Inflammatory macrophage (primary cell): ENCODE results near the gene KRT34.
"Not testable (repeated sequence)": the region's sequence is repeated elsewhere in the genome, so short reads cannot be mapped to it uniquely, and the experiment has no call there.

Experiments
- DNase-seq, 2 donors: peaks; one replicate each; pipeline ENCODE4 v3.0.0-alpha.2; 2020 to 2022
- total RNA-seq, 18 experiments: gene quantifications; one replicate each; lab custom pipeline; 2026; ENCODE audit warnings: mixed read lengths in 6 of 18, inconsistent platforms in 2 of 18; lab: John Stamatoyannopoulos, UW

Gene KRT34
- total RNA-seq, result 0 to 0.06 (median 0) reads per million in 18 experiments

DNA sequence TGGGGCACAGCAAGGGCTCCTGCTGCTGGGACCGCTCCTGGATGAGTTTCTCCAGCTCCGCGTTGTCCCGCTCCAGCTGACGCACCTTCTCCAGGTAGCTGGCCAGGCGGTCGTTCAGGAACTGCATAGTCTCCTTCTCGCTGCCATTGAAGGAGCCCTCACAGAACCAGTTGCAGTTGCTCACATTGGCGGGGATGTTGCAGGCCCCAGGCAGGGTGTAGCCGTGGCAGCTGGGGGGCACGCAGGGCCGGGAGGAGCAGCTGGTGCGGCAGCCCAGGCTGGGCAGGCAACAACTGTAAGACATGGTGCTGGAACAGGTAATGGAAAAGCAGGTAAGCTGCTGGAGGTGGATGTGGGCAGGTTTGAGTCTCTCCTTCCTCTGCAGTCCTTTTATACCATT, at the start of gene KRT34:
Gene KRT34 (minus strand): TSS at position 364 of the 400 bp plus-strand sequence. CDS start 60 bp downstream, at position 304.
- not testable (repeated sequence) for DNase-seq

DNA sequence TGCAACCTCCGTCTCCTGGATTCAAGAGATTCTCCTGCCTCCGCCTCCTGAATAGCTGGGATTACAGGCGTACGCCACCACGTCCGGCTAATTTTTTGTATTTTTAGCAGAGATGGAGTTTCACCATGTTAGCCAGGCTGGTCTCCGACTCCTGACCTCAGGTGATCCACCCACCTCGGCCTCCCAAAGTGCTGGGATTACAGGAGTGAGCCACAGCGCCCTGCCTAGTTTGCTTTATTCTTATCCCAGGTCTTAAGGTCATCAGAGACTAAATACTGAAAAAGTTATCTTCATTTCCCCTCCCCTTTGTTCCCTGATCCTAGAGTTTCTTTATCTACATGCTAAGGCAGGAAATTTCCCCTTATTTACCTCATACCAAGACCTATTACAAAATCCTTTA, 48.3 kb upstream of the KRT34 start:
- DNase-seq, result not testable (repeated sequence)

DNA sequence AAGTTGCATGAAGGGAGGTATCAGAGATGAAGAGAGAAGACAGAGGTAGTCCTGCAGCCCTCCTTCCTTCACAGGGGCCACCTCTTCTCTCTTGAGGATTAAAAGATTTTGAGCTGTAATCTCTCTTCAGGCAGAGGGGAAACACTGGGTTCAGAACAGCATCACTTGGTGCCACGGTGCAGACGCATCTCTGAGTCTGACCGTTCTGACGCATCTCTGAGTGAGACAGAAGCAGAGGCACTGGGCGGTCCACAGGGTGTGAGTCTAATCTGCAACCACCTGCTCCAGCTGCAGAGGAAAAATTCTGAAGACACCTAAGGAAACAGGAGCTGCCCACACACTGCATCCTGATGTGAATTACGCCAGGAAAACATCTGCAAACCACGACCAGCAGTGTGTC, 47.6 kb upstream of the KRT34 start:
- DNase-seq, result no peak

DNA sequence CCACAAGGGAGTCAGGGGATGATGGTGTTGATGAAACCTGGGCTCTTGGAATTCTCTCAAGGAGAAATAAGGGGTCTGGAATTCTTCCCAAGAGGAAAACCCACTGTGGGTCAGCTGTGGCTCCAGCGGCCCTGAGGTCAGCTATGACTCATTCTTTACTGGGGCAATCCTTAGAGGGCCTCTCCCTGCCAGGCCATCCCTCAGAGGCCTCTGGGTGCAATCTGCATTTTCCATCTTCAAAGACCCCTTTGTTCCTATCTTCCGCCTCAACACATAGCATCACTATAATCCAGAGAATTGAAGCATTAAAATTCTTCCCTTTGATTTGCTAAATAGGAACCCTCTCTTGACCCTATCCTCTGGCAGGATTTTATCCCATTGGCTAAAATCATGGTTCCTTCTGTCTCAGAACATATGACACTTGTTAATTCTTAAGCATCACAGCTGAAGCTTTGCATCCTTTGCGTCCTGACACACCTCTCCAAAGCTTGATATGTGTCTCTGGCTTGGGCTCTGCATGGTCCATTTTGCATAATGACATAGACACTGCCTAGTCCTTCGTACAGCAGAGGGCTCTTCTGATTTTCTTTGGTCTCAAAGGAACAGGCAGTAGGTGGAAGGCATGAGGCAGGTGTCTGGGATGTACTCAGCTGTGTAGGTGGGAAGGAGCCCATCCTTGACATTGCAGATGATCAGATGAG, 46.6 kb upstream of the KRT34 start:
- DNase-seq, result no peak

DNA sequence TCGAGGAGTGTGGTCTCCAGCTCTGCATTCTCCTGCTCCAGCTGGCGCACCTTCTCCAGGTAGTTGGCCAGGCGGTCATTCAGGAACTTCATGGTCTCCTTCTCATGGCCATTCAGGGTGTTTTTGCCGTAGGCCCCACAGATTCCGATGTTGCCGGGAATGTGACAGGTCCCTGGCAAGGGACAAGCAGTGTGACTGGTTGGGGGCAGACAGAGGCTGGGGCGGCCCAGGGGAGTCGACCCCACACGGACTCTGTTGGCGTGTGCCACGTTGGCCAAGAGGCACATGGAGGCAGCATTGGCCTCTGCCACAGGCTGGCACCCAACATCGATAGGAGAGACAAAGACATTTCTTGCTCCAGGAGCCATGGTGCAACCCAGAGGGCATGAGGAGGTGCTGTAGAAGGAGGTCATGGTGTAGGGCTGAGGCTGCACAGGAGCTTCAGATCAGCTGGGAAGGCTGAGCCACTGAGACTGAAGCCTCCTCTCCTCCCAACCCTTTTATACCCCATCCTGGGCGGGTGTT, 42.1 kb upstream of the KRT34 start, which contains the start of gene KRT37:
Gene KRT37 (minus strand): TSS at position 475 of the 525 bp plus-strand sequence. CDS start 62 bp downstream, at position 413.
- DNase-seq, result no peak

DNA sequence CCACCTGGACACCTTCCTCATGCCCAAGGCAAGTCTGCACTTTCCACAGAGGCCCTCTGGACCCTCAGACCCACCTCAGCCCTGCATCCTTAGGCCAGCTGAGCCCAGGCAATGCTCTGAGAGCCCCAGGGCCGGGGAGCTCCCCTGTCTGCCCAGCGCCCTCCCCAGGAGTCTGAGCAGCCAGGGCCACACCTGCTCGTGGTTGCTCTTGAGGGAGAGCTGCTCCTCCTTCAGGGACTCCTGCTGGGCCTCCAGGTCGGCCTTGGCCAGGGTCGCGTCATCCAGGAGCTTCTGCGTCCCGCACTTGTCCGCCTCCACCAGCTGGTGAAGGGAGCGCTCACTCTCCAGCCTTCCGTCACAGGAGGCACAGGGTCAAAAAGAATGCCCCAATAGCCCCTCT, 40.5 kb upstream of the KRT34 start:
- DNase-seq, result not testable (repeated sequence)

DNA sequence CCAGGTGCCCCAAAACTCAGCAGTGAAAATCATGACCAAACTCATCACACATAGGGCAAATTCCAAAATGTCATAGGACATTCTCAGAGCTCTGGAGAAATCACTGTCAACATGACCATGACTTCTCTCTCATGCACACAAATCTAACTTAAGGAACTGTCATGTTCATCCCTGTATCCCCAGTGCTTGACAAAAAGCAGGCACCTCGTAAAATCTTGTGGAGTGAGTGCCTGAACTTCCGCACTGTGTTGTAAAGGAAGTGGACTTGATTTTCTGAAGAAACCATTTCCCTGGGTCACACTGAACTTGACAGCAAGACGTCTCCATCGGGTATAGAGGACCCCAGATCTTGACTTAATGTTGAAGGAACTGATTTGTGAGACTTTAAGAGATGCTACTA, 39.5 kb upstream of the KRT34 start:
- no peak for DNase-seq

DNA sequence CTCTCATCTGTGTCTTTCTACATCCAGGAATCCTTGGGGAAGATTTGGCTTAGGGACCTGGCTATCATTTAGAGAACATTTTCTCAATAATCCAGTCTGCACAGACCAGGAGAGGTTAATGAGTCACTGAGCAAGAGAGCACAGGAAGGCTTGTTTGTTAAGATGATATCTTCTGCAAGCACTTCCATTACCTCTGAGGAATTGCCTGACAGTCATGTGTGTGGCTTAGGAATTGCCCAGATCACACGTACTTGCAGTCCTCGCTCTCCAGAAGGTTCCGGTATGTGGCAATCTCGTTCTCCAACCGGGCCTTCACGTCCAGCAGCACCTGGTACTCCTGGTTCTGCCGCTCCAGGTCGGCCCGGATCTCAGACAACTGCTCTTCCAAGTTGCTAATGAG, 39.0 kb upstream of the KRT34 start:
- no peak for DNase-seq

DNA sequence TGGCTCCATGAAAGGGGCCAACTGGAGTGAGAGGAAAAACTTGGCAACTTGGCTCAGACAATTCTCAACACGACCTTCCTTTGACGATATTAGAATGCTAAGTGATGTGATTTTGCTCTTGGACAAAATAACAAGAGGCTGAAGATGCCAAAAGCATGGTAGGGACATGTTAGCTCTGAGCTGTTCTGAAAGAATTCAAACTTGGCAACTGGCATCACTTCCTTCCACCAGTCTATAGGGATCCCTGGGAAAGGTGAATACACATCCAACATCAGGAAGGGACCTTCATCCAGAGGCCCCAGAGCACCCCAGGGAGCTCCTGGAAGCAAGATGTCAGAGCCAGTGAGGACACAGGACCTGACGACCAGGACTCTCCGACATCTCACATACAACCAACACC, 38.0 kb upstream of the KRT34 start:
- no peak for DNase-seq

DNA sequence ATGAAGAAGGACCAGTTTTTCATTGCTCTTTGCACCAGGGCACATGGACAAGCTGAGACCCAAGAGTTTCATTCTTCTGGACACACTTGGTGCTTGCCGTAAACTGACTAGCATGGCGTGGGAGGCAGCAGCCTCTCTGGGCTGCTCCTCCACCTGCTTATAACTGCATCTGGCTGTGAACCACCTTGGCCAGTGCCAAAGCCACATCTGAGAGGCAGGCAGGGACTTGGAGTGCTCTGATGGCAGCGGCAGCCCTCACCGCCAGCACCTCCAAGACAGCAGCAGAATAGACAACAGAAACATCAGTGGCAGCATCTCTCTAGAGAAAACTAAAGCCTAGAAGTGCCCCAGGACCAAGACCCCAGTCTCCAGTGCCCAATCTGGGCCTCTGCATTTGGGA, 37.6 kb upstream of the KRT34 start:
- DNase-seq, result no peak

DNA sequence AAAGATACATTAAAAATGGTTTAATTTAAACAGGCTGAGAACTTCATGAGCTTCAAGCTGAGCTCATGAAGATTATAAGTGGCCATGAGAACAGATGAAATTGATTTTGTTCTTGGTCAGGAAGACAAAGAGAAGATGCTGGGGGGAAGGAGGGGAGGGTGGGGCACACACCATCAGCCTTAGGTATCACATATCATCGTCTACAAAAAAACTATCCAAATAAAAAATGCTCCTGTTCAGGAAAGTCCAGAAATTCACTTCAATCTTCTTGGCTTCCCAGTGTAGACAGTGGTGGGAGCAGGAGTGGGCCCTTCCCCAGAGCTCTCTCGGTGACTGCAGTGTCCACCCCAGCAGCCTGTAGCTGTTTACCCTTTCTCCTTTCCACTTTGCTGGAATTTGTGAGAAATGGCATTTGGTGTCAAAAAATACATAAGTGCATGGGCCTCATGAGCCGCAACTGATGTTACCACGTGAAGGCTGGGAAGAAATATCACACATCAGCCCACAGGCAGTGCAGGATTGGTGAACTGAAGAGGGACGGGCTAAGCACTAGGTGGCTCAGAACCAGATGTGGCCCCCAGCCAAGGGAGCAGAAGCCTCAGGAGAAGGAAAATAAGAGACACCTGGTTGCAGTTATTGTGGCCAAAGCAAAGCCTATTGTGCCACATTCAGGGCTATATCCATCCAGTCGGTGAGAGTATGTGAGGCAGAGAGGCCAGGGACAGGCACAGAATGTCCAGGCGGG, 36.2 kb upstream of the KRT34 start:
- DNase-seq, result no peak

DNA sequence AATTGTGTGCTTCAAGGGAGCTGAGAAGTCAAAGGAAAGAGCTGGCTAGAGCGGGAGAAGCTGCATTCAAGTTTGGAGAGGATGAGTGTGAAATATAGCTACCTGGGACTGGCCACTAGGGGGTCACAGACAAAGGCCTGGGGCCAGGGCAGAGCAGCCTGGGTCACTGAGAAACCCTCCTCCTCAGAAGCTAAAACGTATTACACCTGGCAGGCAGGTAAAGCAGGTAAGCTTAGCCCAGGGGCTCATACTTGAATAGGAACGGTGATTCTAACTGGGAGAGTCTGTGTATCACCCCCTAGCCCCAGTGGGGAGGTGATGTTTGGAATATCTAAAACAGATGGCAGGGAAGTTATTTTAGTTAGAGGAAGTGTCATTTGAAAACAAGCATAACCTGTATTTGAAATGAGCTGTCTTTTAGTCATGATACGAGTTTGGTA, 35.5 kb upstream of the KRT34 start:
- no peak for DNase-seq

DNA sequence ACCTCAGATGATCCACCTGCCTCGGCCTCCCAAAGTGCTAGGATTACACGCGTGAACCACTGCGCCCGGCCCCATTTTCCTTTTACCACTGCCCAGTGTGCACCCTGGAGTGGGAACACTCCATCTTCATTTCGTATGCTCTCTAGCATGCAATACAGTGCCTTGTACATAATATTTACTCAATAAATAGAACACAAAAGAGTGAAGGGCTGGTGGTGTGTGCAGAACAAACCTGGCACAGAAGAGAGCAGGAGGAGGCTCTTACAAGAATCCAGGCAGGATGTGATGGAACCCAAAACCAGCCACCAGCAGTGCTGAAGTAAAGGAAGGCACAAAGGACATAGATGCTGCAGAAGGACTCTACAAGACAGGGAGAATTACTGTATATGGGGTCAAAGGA, 35.0 kb upstream of the KRT34 start:
- DNase-seq, result no peak

DNA sequence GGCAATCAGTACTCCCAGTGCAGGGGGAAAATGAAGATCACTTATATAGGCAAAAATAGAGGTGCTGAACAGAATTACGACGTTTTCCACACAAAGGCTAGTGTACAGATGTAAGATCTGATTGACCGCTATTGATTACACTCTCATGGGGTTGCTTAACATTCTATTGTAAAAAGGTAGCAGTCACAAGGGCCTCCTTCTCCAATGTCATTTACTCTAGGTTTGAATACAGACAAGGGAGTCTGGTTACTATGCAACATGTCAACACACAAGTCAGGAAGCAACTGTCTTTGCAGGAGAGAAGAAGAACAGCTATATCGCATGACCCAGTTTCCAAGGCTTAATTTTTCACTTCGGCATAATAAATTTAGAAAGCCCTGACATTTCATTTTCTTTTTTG, 34.4 kb upstream of the KRT34 start:
- no peak for DNase-seq

DNA sequence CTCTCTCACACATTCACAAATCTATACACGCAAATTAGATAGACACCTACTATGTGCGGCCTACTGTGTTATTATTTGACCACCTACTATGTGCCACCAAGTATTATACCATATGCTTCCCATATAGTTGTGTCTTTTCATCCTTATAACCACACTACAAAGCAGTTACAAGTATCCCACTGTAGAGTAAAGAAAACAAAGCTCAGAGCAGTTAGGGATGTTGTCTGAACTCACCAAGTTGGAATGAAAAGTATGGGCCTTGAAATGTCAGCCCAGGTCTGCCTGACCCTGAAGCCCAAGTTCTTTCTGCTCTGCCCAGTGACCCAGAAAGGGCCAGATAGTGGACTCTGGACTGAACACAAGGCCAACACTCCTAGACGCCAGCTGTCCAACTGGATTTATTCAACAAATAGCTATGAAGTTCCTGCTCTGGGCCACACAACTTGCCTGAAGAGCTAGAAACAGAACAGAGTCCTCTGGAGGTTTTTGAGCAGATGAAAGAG, 33.8 kb upstream of the KRT34 start:
- no peak for DNase-seq

DNA sequence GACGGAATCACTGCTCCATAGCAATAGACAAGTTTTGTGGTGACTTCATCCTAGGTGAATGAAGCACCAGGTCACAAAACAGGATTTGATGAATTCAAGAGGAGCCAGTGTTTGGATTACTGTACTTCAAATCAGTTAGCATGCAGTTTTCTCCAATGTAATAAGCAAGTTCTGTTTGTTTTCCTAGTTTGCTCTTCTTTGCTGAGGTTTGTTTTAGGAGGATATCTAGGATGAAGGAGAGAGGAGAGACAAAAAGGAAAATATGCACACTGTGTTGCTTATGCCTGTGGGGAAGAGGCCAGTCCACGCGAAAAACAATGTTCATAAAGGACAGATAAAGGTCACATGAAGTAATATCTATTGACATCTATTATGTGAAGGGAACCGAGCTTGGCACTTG, 33.3 kb upstream of the KRT34 start:
- no peak for DNase-seq

DNA sequence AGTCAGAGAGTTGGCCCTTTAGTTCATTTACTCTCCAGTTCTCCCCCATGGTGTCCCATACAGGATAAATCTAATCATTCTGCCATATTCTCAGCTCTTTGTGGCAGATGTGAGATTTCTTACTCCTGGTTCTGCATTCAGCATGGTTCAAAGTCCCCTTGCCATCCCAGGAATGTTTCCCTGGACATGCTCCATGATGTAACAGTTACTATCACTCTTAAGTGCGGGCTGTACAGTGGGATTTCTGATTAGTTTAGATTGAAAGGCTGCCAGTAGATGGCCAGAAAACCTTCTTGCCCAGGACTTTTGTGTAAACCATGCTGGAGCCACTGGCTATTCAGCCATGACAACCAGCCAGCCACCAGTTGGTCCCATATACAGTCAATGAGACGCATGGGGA, 31.9 kb upstream of the KRT34 start:
- DNase-seq, result no peak

DNA sequence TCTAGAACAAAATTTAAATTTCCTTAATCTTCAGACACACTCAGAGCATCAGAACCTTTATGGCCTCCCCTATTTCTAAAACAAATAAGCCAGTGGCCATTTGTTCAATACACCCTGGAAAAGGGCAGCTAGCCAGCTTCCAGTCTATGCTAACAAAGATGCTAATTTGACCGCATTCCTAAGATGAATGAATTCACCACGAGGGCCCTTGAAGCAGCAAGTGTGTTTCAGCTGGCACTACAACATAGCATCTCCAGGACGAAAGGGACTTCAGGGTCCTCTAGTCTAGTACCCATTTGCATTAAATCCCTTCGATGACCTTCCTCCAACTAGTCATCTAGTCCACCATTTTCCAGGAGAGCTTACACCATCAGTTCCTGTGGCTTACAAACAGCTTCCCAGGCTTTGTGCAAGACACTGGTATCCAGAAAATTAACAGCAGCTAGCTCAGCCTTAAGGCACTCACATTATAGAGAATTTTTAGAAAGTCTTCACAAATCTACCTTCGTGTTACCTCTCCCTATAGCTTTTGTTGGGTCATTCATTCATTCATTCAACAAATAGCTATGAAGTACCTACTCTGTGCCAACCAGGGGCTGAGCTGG, 31.3 kb upstream of the KRT34 start:
- DNase-seq, result no peak

DNA sequence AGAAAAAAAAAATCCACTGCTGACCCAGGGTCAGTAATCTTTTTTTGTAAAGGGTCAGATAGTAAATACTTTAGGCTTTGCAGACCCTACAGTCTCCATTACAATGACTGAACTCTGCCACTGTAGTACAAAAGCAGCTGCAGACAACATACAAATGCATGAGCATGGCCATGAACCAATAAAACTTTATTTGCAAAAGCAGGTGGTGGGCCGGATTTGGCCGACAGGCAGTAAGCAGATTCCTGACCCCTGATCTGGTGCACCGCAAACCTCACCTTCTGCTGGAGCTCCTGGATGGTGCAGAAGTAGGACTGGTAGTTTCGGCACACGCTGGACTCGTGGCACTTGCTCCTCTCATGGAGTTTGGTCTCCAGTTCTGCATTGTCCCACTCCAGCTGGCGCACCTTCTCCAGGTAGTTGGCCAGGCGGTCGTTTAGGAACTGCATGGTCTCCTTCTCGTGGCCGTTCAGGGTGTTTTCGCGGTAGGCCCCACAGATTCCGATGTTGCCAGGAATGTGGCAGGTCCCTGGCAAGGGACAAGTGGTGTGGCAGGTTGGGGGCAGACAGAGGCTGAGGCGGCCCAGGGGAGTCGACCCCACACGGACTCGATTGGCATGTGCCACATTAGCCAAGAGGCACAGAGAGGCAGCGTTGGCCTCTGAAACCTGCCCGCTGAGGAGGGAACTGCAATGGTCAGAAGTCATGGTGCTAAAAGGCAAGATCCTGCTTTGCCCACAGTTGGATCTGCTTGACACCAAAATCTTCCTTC, 29.1 kb upstream of the KRT34 start:
- DNase-seq, result no peak

DNA sequence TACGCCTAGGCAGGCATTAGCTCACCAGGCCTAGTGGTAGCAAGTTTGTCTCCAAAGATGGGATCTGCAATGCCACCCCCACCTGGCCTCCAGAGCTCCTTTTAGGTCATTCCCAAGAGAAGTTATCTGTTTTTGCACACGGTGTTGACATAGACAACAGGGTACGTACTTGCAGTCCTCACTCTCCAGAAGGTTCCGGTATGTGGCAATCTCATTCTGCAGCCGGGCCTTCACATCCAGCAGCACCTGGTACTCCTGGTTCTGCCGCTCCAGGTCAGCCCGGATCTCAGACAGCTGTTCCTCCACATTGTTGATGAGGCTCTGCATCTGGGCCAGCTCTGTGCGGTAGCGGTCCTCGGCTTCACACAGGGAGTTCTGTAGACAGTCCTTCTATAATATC, 25.1 kb upstream of the KRT34 start:
- no peak for DNase-seq

DNA sequence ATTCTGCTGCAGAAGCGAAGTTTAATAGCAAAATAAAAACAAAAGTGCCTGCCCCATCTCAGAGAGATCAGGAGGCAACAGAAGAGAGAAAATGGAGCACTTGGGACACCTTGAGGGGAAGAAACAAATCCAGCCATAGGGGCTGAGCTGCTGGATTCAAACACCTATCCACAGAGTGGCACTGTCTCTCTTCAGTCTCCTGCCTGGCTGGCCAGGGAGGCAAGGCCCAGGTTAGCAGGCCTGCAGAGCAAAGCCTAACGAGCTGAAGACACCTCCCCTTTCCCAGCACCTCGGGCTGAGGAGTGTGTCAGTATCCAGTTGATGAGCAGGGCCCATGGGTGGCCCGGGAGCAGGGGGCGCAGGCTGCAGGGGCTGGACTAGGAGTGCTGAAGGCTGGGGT, 24.1 kb upstream of the KRT34 start:
- no peak for DNase-seq

DNA sequence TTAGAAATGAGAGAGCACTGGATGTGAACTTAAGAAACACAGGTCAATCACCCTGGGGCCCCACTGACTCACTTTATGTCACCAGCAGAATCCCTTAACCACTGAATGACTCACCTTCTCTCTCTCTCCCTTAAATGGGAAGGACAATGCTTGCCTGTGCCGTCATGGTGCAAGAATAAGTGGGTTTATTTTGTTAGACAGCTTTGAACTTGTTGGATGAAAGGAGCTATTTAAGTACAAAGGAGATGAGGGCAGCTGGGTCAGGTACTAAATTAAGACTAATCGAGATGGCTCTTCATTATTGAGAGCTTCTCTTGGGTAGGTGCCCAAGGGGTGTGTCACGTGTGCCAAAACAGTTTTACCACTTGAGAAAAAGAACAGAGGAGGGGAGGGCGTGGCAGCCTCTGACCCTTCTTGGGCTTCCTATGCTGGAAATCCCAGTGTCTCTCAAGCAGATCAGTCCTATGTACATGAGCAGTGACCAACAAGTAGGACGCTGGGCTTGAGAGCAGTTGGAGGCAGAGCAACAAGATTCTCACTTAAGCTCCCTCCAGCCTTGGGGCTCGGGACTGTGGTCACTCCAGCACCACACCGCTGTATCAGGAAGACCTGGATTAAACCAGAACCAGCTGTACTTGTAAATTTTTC, 22.0 kb upstream of the KRT34 start:
- peak; percentile 10 to 57 for DNase-seq
